BE2C (cell line): ENCODE results near the gene NIPAL1.

Experiments used
- DNase-seq: peaks from one replicate; pipeline ENCODE4 v3.0.0-alpha.2; 2020
- H3K27me3 ChIP-seq: fragments of 250-450 bp; sonication (Bioruptor Pico); 2 replicates; pipeline ENCODE4 v1.5.1; 2020; ENCODE audit warnings: mild to moderate bottlenecking
- H3K36me3 ChIP-seq: fragments of 250-450 bp; sonication (Bioruptor Pico); 2 replicates; pipeline ENCODE4 v1.5.1; 2020; ENCODE audit warnings: mild to moderate bottlenecking
- H3K4me1 ChIP-seq: fragments of 250-450 bp; sonication (Bioruptor Pico); 2 replicates; pipeline ENCODE4 v1.5.1; 2020
- H3K4me3 ChIP-seq: 2 replicates; pipeline ENCODE4 v1.5.1; 2011; ENCODE audit warnings: low read depth, low read length
- H3K9me3 ChIP-seq: fragments of 250-450 bp; sonication (Bioruptor Pico); 2 replicates; pipeline ENCODE4 v1.5.1; 2020
- TF ChIP-seq, protein P1 (sequence below): IDR thresholded peaks from 2 replicates; pipeline ENCODE4 v1.5.1; 2012; ENCODE audit warnings: mild to moderate bottlenecking, low read depth, low read length

The NIPAL1 gene

DNA sequence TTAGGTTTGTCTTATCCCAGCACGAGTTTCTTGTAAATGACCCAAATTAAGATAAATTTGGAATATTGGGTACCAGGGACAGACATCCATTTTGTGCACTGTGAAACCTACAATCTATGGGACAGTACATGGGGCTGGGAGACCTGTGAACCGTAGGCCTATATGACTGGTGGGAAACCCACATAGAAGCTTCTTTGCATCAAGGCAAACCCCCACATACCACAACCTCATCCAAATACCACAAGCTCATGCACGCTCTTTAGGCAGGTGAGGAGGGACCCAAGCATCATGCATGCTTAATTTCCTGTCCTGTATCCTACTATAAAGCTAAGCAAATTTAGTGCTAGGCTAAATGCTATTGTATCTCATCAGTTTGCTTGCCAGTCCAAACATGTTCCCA is 47.8 kb downstream of the NIPAL1 start:
- TF ChIP-seq, protein P1, sequence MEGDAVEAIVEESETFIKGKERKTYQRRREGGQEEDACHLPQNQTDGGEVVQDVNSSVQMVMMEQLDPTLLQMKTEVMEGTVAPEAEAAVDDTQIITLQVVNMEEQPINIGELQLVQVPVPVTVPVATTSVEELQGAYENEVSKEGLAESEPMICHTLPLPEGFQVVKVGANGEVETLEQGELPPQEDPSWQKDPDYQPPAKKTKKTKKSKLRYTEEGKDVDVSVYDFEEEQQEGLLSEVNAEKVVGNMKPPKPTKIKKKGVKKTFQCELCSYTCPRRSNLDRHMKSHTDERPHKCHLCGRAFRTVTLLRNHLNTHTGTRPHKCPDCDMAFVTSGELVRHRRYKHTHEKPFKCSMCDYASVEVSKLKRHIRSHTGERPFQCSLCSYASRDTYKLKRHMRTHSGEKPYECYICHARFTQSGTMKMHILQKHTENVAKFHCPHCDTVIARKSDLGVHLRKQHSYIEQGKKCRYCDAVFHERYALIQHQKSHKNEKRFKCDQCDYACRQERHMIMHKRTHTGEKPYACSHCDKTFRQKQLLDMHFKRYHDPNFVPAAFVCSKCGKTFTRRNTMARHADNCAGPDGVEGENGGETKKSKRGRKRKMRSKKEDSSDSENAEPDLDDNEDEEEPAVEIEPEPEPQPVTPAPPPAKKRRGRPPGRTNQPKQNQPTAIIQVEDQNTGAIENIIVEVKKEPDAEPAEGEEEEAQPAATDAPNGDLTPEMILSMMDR: no peak
- H3K4me1 ChIP-seq: no peaks in the 10 kb centered on the region
- H3K36me3 ChIP-seq: no peaks in the 10 kb centered on the region
- no peaks in the 10 kb centered on the region for H3K9me3 ChIP-seq
- DNase-seq: no peak
- peaks cover 23% of the 10 kb centered on the region for H3K27me3 ChIP-seq
- no peak overlapping the region for H3K4me3 ChIP-seq

GRCh38 chr4:48065587-48066052 is 49.0 kb downstream of the NIPAL1 start:
- no peak for DNase-seq
- TF ChIP-seq, protein P1: no peak
- Histone ChIP-seq H3K9me3 (no peaks in the 10 kb centered on the region), H3K27me3 (peaks cover 23% of the 10 kb centered on the region), H3K4me1 (no peaks in the 10 kb centered on the region), H3K4me3 (no peak overlapping the region), H3K36me3 (no peaks in the 10 kb centered on the region)

DNA sequence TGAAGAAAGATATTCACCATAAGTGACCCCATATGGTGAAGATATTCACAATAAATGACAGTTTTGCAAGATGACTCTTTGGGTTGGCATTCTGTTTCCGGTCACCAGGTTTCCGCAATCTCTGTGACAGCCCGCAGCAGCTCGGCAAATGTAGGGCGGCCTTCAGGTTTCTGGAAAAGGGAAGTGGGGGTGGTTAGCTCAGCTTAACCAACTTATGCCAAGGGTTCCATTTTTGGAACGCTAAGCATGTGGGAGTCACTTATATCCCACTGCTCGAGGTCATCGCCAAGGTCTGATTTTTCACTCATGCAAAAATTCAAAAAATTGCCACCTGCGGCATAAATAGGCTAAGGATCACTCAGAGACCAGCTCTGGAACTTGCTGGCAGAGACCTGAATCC is 51.0 kb downstream of the NIPAL1 start:
- DNase-seq: no peak
- Histone ChIP-seq H3K27me3 (peaks cover 23% of the 10 kb centered on the region), H3K9me3 (no peaks in the 10 kb centered on the region), H3K4me1 (no peaks in the 10 kb centered on the region), H3K36me3 (no peaks in the 10 kb centered on the region), H3K4me3 (no peak overlapping the region)
- TF ChIP-seq, protein P1: no peak

GRCh38 chr4:48068182-48068581 is 51.6 kb downstream of the NIPAL1 start:
- H3K36me3 ChIP-seq: no peaks in the 10 kb centered on the region
- DNase-seq: no peak
- H3K4me1 ChIP-seq: no peaks in the 10 kb centered on the region
- H3K27me3 ChIP-seq: peaks cover 23% of the 10 kb centered on the region
- TF ChIP-seq, protein P1: no peak
- H3K4me3 ChIP-seq: no peak overlapping the region
- H3K9me3 ChIP-seq: no peaks in the 10 kb centered on the region

DNA sequence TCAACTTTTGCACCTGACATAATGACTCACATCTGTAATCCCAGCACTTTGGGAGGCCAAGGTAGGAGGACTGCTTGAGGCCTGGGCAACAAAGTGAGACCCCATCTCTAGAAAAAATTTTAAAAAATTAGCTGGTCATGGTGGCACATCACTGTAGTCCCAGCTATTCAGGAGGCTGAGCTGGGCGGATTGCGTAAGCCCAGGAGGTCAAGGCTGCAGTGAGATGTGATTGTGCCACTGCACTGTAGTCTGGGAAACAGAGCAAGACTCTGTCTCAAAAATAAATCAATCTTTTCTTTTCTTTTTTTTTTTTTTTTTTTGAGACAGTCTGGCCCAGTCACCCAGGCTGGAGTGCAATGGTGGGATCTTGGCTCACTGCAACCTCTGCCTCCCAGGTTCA is 52.5 kb downstream of the NIPAL1 start:
- TF ChIP-seq, protein P1: no peak
- no peak overlapping the region for H3K4me3 ChIP-seq
- no peak for DNase-seq
- no peaks in the 10 kb centered on the region for H3K9me3 ChIP-seq
- H3K4me1 ChIP-seq: no peaks in the 10 kb centered on the region
- peaks cover 24% of the 10 kb centered on the region for H3K27me3 ChIP-seq
- no peaks in the 10 kb centered on the region for H3K36me3 ChIP-seq

GRCh38 chr4:48071191-48071590 is 54.6 kb downstream of the NIPAL1 start:
- Histone ChIP-seq H3K27me3 (peaks cover 26% of the 10 kb centered on the region), H3K36me3 (no peaks in the 10 kb centered on the region), H3K4me1 (no peaks in the 10 kb centered on the region), H3K4me3 (no peak overlapping the region), H3K9me3 (no peaks in the 10 kb centered on the region)
- TF ChIP-seq, protein P1: no peak
- no peak for DNase-seq
